Activated naive CD4-positive, alpha-beta T cell treated with anti-CD3 and anti-CD28 coated beads for 36 hours (primary cell): Measurements from ENCODE around the gene ANKRD42. TPM values are rescaled to one million over a fixed set of nuclear protein-coding genes. Genes with fewer than 3 reads are reported as not detected.
A peak's percentile ranks its signal among the peaks of the same experiment; 100 is the strongest.

Experiments used
- CTCF ChIA-PET: fragments of 350-600 bp; sonication (Branson Sonifier 250); formaldehyde crosslinking; loops from one replicate; lab custom pipeline; 2021; ENCODE audit warnings: antibody characterized with exemption; lab: Charles Lee
- DNase-seq: peaks from one replicate; pipeline ENCODE4 v3.0.0-alpha.2; 2020
- H3K27ac Mint-ChIP-seq: one replicate; pipeline ENCODE4 v1.8.0; 2021; ENCODE audit warnings: mild to moderate bottlenecking, mixed read lengths
- H3K27me3 Mint-ChIP-seq: one replicate; pipeline ENCODE4 v1.8.0; 2021; ENCODE audit warnings: low read depth, mixed read lengths
- H3K36me3 Mint-ChIP-seq: one replicate; pipeline ENCODE4 v1.8.0; 2021; ENCODE audit warnings: low read depth, mixed read lengths
- H3K4me1 Mint-ChIP-seq: one replicate; pipeline ENCODE4 v1.8.0; 2021; ENCODE audit warnings: low read depth, mixed read lengths
- H3K4me3 Mint-ChIP-seq: one replicate; pipeline ENCODE4 v1.8.0; 2021; ENCODE audit warnings: mild to moderate bottlenecking, moderate library complexity, mixed read lengths
- H3K9me3 Mint-ChIP-seq: one replicate; pipeline ENCODE4 v1.8.0; 2021; ENCODE audit warnings: mixed read lengths
- intact Hi-C: fragments of 100-400 bp; cut with micrococcal nuclease; formaldehyde crosslinking; loops from one replicate; pipeline ENCODE4 v1.15.1; 2023
- total RNA-seq, 2 experiments: library from RNA; stranded (reverse); gene quantifications; one replicate each; pipeline ENCODE4 v1.2.3, GENCODE V29; 2021

ANKRD42 gene
- total RNA-seq, 2 experiments from 2014 or later: 2.3 to 2.7 TPM

DNA sequence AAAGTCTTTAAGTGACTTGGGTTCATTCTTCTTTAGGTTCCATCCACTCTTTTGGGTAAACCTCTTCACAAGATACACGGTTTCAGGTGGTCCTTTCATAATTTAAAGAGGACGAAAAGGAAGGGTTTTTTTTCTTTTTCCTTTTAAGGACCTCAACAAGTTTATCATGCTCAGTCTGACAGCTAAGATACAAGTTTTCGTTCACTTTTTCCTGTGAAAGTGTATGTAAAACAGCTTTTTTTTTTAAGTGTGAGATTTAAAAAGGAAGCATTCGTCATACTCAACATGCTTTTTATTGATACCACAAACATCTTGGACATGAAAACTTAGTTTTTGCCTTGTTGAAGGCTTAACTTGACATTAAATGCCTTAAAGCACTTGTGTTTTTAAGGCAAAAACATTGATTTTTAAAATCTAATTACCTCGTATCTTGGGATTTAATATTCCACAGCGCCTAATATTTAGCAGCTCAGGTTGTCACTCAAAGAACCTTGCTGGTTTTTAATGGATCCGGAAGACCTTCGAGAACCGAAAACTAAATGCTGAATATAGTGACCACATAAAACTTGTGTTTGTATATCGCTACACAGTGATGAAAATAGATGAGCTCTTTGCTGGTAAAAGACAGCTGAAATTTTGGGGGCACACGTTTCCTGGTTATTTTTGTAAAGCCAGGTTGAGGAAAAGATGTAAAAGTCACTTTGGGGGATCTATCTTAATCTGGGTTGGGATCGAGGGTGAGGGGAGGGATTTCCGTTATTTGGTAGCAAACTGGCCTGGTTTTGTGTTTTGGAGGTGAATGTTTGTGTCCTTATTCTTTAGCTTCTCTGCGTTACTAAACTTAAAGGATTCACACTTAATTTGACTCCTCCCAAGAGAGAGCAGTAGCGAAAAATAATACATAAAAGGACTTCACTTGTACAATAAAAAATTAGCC lies 34.3 kb upstream of the ANKRD42 start:
- intact Hi-C loops: loop anchor here (2.0 to 5.0 kb wide), 2 partner anchors 92 to 1287 kb away; no protein-coding TSS in a partner anchor
- Mint-ChIP-seq H3K27ac (peak overlapping the region; percentile 100), H3K4me3 (peak overlapping the region; percentile 98), H3K4me1 (peaks cover 43% of the 10 kb centered on the region), H3K36me3 (peaks cover 48% of the 10 kb centered on the region), H3K9me3 (no peaks in the 10 kb centered on the region), H3K27me3 (no peaks in the 10 kb centered on the region)
- CTCF ChIA-PET: interaction anchor here (0.6 to 1.3 kb wide), 5 partner anchors 16 to 703 kb away, joined by 3 to 6 read pairs (median 4); no protein-coding TSS in a partner anchor
- DNase-seq: no peak

DNA sequence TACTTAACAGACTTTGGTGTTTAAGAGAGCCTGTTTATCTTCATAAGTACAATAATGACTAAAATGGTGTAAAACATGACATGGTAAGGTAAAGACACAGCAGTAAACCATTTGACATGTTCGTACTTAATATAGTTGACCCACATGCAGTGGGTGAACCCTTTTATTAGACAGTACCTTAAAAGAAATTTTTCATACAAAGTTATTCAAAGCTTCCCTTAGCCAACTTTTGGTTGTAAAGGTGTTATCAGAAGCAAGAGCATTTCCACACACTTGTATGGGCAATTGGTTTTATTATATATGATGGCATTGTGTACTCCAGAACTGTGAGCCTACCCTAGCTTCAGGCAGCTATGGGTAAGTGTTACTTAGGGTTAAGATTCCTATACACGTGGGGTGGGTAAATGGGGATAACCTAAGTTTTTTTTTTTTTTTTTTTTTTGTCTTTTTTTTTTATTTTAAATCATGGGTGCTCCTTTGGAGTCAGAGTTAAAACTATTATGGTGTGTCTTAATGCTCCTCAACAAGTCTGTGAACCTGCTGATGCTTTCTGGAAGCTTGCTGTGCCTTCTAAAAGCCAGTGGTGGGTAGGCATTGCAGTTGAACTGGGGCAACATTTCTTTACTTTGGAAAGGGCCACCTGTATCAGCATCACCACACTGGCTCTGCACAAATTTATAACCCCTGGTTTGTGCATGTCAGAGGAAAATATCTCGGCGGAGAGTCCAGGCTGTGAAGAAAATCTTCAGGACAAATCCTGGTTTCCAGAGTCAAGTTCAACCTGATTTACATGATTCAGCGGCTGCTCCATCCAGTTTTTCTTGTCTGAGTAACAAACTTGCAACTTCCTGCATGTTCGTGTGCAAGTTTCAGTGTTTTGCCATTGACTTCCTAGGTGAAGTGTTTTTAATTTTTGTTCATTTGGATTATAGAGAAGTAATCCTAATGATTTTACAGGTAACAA lies 33.3 kb upstream of the ANKRD42 start:
- no peaks in the 10 kb centered on the region for H3K9me3 Mint-ChIP-seq
- intact Hi-C loops: loop anchor here (2.0 to 5.0 kb wide), 2 partner anchors 91 to 1288 kb away; no protein-coding TSS in a partner anchor
- peak overlapping the region; percentile 100 for H3K27ac Mint-ChIP-seq
- H3K27me3 Mint-ChIP-seq: no peaks in the 10 kb centered on the region
- DNase-seq: peak; percentile 27
- H3K4me3 Mint-ChIP-seq: peak overlapping the region; percentile 98
- peaks cover 51% of the 10 kb centered on the region for H3K36me3 Mint-ChIP-seq
- H3K4me1 Mint-ChIP-seq: peaks cover 43% of the 10 kb centered on the region
- CTCF ChIA-PET: interaction anchor here (1.0 to 1.3 kb wide), 3 partner anchors 15 to 90 kb away, joined by 4 to 6 read pairs (median 4); no protein-coding TSS in a partner anchor

DNA sequence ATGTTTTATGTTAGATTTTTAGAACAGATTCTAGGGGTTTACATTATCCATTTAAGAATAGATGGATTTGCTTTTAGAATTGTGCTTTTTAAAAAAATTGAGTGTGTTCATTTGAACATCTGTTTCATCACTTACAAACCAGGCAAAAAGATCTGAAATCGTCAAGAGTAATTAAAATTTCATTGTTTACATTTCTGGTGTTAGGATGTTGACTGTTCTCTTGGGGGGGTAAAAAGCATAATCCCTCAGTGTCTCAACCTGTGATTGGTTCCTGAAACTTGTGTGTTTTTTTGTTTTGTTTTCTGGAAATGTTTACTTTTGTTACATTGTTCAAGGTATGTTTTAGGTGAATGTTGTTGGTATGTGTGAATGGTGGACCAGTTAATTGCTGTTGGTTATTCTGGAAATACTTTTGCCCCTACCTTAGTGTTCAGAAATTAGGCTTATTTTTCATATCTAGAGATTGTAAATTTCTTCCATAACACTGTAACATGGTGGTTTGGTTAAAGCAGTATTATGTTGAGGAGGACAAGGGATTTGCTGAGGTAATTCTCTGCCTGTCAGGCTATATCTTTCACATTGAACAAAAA lies 31.8 kb upstream of the ANKRD42 start:
- H3K4me1 Mint-ChIP-seq: peaks cover 49% of the 10 kb centered on the region
- no peaks in the 10 kb centered on the region for H3K9me3 Mint-ChIP-seq
- no peaks in the 10 kb centered on the region for H3K27me3 Mint-ChIP-seq
- intact Hi-C loops: loop anchor here (1.0 kb wide), 1 partner anchor 10 kb away; no protein-coding TSS in a partner anchor
- H3K36me3 Mint-ChIP-seq: peaks cover 63% of the 10 kb centered on the region
- H3K27ac Mint-ChIP-seq: peak overlapping the region; percentile 100
- CTCF ChIA-PET: no interaction called here
- peak overlapping the region; percentile 41 for H3K4me3 Mint-ChIP-seq
- DNase-seq: no peak

DNA sequence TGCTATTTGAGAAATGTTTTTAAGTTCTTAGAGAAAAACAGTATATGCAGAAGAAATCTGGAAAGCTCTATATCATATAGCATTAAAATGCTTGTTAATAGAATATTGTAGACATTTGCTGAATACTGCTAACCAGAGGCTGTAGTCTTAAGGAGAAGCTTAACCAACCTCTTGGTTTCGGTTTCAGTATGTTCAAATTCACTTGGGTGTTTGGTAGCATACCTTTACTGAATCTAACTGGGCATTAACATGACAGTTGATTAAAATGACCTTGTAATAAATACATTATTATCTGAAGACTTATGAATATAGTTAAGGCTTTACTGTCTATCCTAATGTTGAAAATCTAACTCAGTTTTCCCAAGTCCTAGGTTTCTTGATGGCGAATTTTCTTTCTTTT lies 31.1 kb upstream of the ANKRD42 start:
- H3K36me3 Mint-ChIP-seq: peaks cover 59% of the 10 kb centered on the region
- intact Hi-C loops: loop anchor here (1.0 kb wide), 1 partner anchor 9 kb away; no protein-coding TSS in a partner anchor
- H3K4me3 Mint-ChIP-seq: no peak overlapping the region
- peak overlapping the region; percentile 100 for H3K27ac Mint-ChIP-seq
- CTCF ChIA-PET: no interaction called here
- no peaks in the 10 kb centered on the region for H3K9me3 Mint-ChIP-seq
- no peak for DNase-seq
- no peaks in the 10 kb centered on the region for H3K27me3 Mint-ChIP-seq
- peaks cover 49% of the 10 kb centered on the region for H3K4me1 Mint-ChIP-seq

DNA sequence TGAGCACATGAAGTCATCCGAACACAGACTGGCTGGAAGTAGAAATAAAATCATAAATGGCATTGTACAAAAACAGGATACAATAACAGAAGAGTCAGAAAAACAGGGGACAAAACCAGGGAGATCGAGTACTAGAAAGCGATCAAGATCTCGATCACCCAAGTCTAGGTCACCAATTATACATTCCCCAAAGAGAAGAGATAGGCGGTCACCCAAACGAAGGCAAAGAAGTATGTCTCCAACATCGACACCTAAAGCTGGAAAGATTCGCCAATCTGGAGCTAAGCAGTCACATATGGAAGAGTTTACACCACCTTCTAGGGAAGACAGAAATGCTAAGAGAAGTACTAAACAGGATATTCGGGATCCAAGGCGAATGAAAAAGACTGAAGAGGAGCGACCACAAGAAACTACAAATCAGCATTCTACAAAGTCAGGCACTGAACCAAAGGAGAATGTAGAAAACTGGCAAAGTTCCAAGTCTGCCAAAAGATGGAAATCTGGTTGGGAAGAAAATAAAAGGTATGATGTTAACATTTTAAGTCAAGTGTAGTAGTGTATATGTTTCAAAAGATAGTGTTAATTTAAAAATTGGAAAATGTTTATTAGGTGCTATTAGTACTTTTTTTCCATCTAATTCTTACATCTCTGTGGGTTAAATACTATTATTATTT lies 27.2 kb upstream of the ANKRD42 start:
- Mint-ChIP-seq H3K27ac (peak overlapping the region; percentile 6), H3K36me3 (peaks cover 57% of the 10 kb centered on the region), H3K4me3 (no peak overlapping the region), H3K27me3 (no peaks in the 10 kb centered on the region), H3K4me1 (peaks cover 66% of the 10 kb centered on the region), H3K9me3 (no peaks in the 10 kb centered on the region)
- CTCF ChIA-PET: no interaction called here
- no peak for DNase-seq
- intact Hi-C loops: no loop called here

DNA sequence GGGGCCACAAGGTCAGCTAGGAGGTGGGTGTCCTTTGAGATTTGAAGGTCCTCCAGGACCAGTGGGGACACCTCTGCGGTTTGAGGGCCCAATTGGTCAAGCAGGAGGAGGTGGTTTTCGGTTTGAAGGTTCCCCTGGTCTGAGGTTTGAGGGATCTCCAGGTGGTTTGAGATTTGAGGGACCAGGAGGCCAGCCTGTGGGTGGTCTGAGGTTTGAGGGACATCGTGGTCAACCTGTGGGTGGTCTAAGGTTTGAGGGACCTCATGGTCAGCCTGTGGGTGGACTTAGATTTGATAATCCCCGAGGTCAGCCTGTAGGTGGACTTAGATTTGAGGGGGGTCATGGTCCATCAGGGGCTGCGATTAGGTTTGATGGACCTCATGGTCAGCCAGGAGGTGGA lies 24.8 kb upstream of the ANKRD42 start:
- CTCF ChIA-PET: interaction anchor here (1.1 kb wide), 1 partner anchor 64 kb away, joined by 3 read pairs; no protein-coding TSS in a partner anchor
- Mint-ChIP-seq H3K36me3 (peaks cover 60% of the 10 kb centered on the region), H3K27ac (no peak overlapping the region), H3K4me3 (no peak overlapping the region), H3K9me3 (no peaks in the 10 kb centered on the region), H3K27me3 (no peaks in the 10 kb centered on the region), H3K4me1 (peaks cover 67% of the 10 kb centered on the region)
- intact Hi-C loops: no loop called here
- DNase-seq: no peak

DNA sequence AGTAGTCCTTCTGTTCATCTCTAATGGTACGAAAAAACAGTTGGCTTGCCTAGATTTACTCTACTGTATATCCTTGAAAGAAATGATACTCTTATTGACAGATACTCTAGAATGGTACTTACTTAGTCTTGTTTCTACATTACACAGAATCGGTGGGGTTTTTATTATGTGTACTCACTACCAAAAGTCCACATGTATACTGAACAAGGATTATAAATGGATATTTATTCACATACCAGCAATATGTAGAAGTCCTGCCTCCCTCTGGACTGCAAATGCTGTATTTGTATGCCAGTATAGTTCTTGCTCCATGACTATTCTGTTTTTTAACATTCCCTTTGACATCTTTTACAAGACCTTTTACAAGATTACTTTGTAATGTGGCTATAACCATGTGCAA lies 22.6 kb upstream of the ANKRD42 start:
- Mint-ChIP-seq H3K27ac (no peak overlapping the region), H3K4me1 (peaks cover 77% of the 10 kb centered on the region)
- CTCF ChIA-PET: no interaction called here

DNA sequence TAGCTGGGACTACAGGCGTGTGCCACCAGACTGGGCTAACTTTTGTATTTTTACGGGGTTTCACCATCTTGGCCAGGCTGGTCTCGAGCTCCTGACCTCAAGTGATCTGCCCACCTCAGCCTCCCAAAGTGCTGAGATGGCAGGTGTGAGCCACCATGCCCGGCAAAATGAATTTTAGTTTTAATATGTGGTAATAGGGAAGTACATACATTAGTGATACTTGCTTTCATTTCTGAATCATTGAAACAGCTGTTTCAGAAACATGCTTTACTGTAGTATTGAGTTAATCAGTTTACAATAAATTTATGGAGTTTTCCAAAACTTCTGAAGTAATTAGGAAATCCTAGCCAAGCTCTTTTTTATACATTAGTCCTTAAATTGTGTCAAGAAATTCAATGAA lies 21.0 kb upstream of the ANKRD42 start:
- DNase-seq: no peak
- peak overlapping the region; percentile 12 for H3K4me3 Mint-ChIP-seq
- no peaks in the 10 kb centered on the region for H3K27me3 Mint-ChIP-seq
- H3K9me3 Mint-ChIP-seq: no peaks in the 10 kb centered on the region
- intact Hi-C loops: no loop called here
- CTCF ChIA-PET: interaction anchor here (1.8 kb wide), 1 partner anchor 78 kb away, joined by 4 read pairs; no protein-coding TSS in a partner anchor
- peaks cover 77% of the 10 kb centered on the region for H3K4me1 Mint-ChIP-seq
- peak overlapping the region; percentile 53 for H3K27ac Mint-ChIP-seq
- H3K36me3 Mint-ChIP-seq: peaks cover 51% of the 10 kb centered on the region

More for the DNA sequence above, 22.6 kb upstream of the ANKRD42 start:
- no peak for DNase-seq
- no peaks in the 10 kb centered on the region for H3K9me3 Mint-ChIP-seq
- peak overlapping the region; percentile 38 for H3K4me3 Mint-ChIP-seq
- no peaks in the 10 kb centered on the region for H3K27me3 Mint-ChIP-seq
- H3K36me3 Mint-ChIP-seq: peaks cover 51% of the 10 kb centered on the region
- intact Hi-C loops: loop anchor here (1.0 kb wide), 1 partner anchor 9 kb away; no protein-coding TSS in a partner anchor

DNA sequence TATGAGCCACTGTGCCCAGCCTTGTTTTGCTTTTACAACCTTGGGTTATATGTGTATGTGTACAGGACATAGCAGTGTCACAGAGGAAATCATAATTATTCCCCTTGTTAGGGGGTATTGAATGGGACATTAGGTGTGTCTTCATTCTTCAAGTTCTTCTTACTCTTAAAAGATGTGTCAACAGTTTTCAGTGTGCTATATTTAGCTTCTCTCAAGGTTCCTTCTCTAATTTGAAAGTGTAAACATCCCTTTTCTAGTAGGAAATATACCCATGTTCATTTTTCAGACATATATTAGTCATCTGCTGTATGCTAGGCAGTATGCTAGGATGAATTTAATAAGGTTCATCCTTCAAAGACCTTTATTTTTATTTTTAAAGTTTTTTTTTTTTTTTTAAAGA lies 19.5 kb upstream of the ANKRD42 start:
- H3K27ac Mint-ChIP-seq: peak overlapping the region; percentile 76
- H3K4me3 Mint-ChIP-seq: no peak overlapping the region
- H3K27me3 Mint-ChIP-seq: no peaks in the 10 kb centered on the region
- peaks cover 41% of the 10 kb centered on the region for H3K36me3 Mint-ChIP-seq
- H3K9me3 Mint-ChIP-seq: no peaks in the 10 kb centered on the region
- no peak for DNase-seq
- intact Hi-C loops: no loop called here
- H3K4me1 Mint-ChIP-seq: peaks cover 65% of the 10 kb centered on the region
- CTCF ChIA-PET: no interaction called here

DNA sequence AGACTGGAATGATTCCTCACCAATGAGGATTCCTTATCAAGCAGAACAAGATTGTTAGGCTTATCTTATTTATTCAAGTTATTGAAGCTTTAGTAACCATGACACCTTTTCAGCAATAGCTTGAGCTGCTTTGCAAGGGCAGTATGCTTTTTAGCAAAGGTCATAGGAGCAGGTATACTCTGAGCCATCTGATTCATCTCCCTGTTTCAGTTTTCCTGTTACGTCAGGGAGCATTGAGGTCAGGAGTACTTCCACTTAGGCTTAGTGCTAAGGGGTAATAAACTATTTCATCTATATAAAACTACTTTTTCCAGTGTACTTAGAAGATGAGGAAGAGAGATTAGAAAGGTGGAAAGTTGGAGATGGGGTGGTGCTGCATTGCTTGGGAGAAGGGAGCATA lies 17.7 kb upstream of the ANKRD42 start:
- Mint-ChIP-seq H3K9me3 (no peaks in the 10 kb centered on the region), H3K27ac (peak overlapping the region; percentile 39)

DNA sequence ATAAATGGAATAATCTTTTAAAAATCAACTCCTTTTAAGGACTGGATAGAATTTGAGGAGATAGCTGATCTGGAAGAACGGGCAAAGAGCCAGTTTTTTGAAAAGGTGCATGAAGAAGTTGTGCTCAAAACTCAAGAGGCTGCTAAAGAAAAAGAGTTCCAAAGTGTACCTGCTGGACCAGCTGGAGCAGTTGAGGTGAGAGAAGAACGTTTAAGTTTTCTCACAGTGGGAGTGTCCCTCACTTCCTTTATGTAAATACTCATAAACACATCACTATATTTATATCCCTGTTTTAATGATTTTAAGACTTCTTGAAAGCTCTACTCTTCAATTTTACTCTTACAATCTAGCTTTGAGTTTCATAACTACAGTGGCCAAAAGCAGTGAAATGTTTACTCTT lies 11.7 kb upstream of the ANKRD42 start:
- no peaks in the 10 kb centered on the region for H3K9me3 Mint-ChIP-seq
- peak overlapping the region; percentile 58 for H3K27ac Mint-ChIP-seq
- no peaks in the 10 kb centered on the region for H3K27me3 Mint-ChIP-seq
- H3K4me1 Mint-ChIP-seq: peaks cover 15% of the 10 kb centered on the region
- CTCF ChIA-PET: interaction anchor here (1.1 kb wide), 1 partner anchor 68 kb away, joined by 3 read pairs; no protein-coding TSS in a partner anchor
- no peak for DNase-seq
- H3K4me3 Mint-ChIP-seq: no peak overlapping the region
- H3K36me3 Mint-ChIP-seq: peaks cover 41% of the 10 kb centered on the region
- intact Hi-C loops: no loop called here

More for the DNA sequence above, 17.7 kb upstream of the ANKRD42 start:
- H3K4me3 Mint-ChIP-seq: no peak overlapping the region
- DNase-seq: no peak
- peaks cover 40% of the 10 kb centered on the region for H3K36me3 Mint-ChIP-seq
- no peaks in the 10 kb centered on the region for H3K27me3 Mint-ChIP-seq
- CTCF ChIA-PET: interaction anchor here (0.9 to 1.6 kb wide), 2 partner anchors 16 to 74 kb away, joined by 3 to 4 read pairs; no protein-coding TSS in a partner anchor
- intact Hi-C loops: no loop called here
- H3K4me1 Mint-ChIP-seq: peaks cover 52% of the 10 kb centered on the region
